ENCODE results near the gene RNU6-9. TPM values are rescaled to one million over a fixed set of nuclear protein-coding genes. Genes with fewer than 3 reads are reported as not detected.
"Not testable (repeated sequence)": the region's sequence is repeated elsewhere in the genome, so short reads cannot be mapped to it uniquely, and the experiment has no call there.

The RNU6-9 gene
- total RNA-seq, 1 donor from 2014 or later, result not detected

GRCh38 chr19:875265-875879 is 17.9 kb upstream of the RNU6-9 start:
- Mint-ChIP-seq H3K27ac (ENCODE audit: unreplicated experiment) (no peak overlapping the region), H3K27me3 (ENCODE audit: unreplicated experiment) (peaks cover 6% of the 10 kb centered on the region), H3K4me1 (ENCODE audit: low read depth, unreplicated experiment) (no peaks in the 10 kb centered on the region), H3K36me3 (ENCODE audit: unreplicated experiment) (no peaks in the 10 kb centered on the region), H3K4me3 (ENCODE audit: unreplicated experiment) (no peak overlapping the region), H3K9me3 (ENCODE audit: unreplicated experiment) (peaks cover 5% of the 10 kb centered on the region)
- DNase-seq, result no peak
- no peak for TF ChIP-seq CTCF (IDR thresholded peaks at IDR 0.05; ENCODE audit: partially characterized antibody, unreplicated experiment)

- no peak overlapping the region for H3K27ac Mint-ChIP-seq (ENCODE audit: unreplicated experiment)
- peaks cover 5% of the 10 kb centered on the region for H3K27me3 Mint-ChIP-seq (ENCODE audit: unreplicated experiment)
- H3K36me3 Mint-ChIP-seq (ENCODE audit: unreplicated experiment), result no peaks in the 10 kb centered on the region
- peaks cover 5% of the 10 kb centered on the region for H3K9me3 Mint-ChIP-seq (ENCODE audit: unreplicated experiment)
- H3K4me3 Mint-ChIP-seq (ENCODE audit: unreplicated experiment), result no peak overlapping the region
- TF ChIP-seq CTCF (IDR thresholded peaks at IDR 0.05; ENCODE audit: partially characterized antibody, unreplicated experiment), result no peak
- DNase-seq, result no peak
- H3K4me1 Mint-ChIP-seq (ENCODE audit: low read depth, unreplicated experiment), result no peaks in the 10 kb centered on the region
Measured at GRCh38 chr19:876089-876488, 17.2 kb upstream of the RNU6-9 start.

- Mint-ChIP-seq H3K27me3 (ENCODE audit: unreplicated experiment) (peaks cover 2% of the 10 kb centered on the region), H3K27ac (ENCODE audit: unreplicated experiment) (no peak overlapping the region), H3K36me3 (ENCODE audit: unreplicated experiment) (no peaks in the 10 kb centered on the region), H3K9me3 (ENCODE audit: unreplicated experiment) (peaks cover 5% of the 10 kb centered on the region), H3K4me1 (ENCODE audit: low read depth, unreplicated experiment) (no peaks in the 10 kb centered on the region), H3K4me3 (ENCODE audit: unreplicated experiment) (no peak overlapping the region)
- no peak for TF ChIP-seq CTCF (IDR thresholded peaks at IDR 0.05; ENCODE audit: partially characterized antibody, unreplicated experiment)
- no peak for DNase-seq
Measured at GRCh38 chr19:876780-877314, 16.4 kb upstream of the RNU6-9 start.

- not testable (repeated sequence) for H3K36me3 Mint-ChIP-seq (ENCODE audit: unreplicated experiment); DNase-seq; H3K4me3 Mint-ChIP-seq (ENCODE audit: unreplicated experiment); H3K27ac Mint-ChIP-seq (ENCODE audit: unreplicated experiment); H3K27me3 Mint-ChIP-seq (ENCODE audit: unreplicated experiment); H3K9me3 Mint-ChIP-seq (ENCODE audit: unreplicated experiment); H3K4me1 Mint-ChIP-seq (ENCODE audit: low read depth, unreplicated experiment)
Measured at GRCh38 chr19:877992-878660, 15.2 kb upstream of the RNU6-9 start.

- not testable (repeated sequence) for H3K27ac Mint-ChIP-seq (ENCODE audit: unreplicated experiment); H3K9me3 Mint-ChIP-seq (ENCODE audit: unreplicated experiment); DNase-seq; H3K4me3 Mint-ChIP-seq (ENCODE audit: unreplicated experiment); H3K4me1 Mint-ChIP-seq (ENCODE audit: low read depth, unreplicated experiment); H3K36me3 Mint-ChIP-seq (ENCODE audit: unreplicated experiment); H3K27me3 Mint-ChIP-seq (ENCODE audit: unreplicated experiment)
Measured at GRCh38 chr19:878751-879561, 14.3 kb upstream of the RNU6-9 start.
